Measurements from ENCODE around the gene FAF1.
"Not testable (repeated sequence)": the region's sequence is repeated elsewhere in the genome, so short reads cannot be mapped to it uniquely, and the experiment has no call there.

Gene FAF1

DNA sequence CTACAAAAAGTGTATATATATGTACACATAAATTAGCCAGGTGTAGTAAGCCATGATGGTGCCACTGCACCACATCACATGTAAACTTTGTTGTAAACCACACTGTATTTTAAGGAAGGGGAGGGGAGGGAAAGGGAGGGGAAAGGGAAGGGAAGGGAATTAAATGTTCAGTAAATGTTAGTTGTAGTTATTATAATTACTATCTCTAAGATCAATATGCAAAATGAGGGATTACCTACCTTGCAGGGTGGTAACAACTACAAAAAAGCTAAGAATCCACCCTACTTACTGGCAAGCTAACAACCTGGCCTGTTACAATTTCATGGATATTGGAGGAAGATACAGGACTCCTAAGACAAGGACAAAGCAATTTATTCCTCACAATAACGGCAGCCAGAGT lies 17.7 kb downstream of the FAF1 start:
- H3K9me3 ChIP-seq (ENCODE audit: severe bottlenecking): no peaks in the 10 kb centered on the region
- TF ChIP-seq, protein P1, sequence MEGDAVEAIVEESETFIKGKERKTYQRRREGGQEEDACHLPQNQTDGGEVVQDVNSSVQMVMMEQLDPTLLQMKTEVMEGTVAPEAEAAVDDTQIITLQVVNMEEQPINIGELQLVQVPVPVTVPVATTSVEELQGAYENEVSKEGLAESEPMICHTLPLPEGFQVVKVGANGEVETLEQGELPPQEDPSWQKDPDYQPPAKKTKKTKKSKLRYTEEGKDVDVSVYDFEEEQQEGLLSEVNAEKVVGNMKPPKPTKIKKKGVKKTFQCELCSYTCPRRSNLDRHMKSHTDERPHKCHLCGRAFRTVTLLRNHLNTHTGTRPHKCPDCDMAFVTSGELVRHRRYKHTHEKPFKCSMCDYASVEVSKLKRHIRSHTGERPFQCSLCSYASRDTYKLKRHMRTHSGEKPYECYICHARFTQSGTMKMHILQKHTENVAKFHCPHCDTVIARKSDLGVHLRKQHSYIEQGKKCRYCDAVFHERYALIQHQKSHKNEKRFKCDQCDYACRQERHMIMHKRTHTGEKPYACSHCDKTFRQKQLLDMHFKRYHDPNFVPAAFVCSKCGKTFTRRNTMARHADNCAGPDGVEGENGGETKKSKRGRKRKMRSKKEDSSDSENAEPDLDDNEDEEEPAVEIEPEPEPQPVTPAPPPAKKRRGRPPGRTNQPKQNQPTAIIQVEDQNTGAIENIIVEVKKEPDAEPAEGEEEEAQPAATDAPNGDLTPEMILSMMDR (IDR thresholded peaks at IDR 0.05; ENCODE audit: low read depth, low read length): no peak
- no peaks in the 10 kb centered on the region for H3K27me3 ChIP-seq (ENCODE audit: insufficient read depth, low read depth, severe bottlenecking)
- H3K27ac ChIP-seq: no peak overlapping the region
- no peak for DNase-seq
- no peak overlapping the region for H3K4me3 ChIP-seq (ENCODE audit: low read depth, low read length)
- H3K36me3 ChIP-seq: peaks cover 16% of the 10 kb centered on the region

DNA sequence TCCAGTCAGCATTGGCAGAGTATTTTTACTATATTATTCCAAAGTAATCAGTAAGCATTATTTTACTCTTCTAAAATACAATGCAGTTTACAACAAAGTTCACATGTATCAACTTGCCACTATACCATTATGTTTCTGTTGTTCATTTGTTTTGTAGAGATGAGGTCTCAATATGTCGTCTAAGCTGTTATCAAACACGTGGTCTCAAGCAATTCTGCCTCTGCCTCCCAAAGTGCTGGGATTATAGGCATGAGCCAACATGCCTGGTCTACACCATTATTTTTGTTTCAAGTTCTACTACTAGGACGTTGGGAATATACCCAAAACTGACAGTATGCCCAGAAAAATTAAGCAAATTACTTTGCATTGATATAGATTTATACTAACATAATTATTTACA lies 19.8 kb downstream of the FAF1 start:
- H3K36me3 ChIP-seq: peaks cover 12% of the 10 kb centered on the region
- no peak overlapping the region for H3K27ac ChIP-seq
- no peaks in the 10 kb centered on the region for H3K9me3 ChIP-seq (ENCODE audit: severe bottlenecking)
- H3K4me3 ChIP-seq (ENCODE audit: low read depth, low read length): no peak overlapping the region
- no peak for DNase-seq
- TF ChIP-seq, protein P1 (IDR thresholded peaks at IDR 0.05; ENCODE audit: low read depth, low read length): no peak
- H3K27me3 ChIP-seq (ENCODE audit: insufficient read depth, low read depth, severe bottlenecking): no peaks in the 10 kb centered on the region

DNA sequence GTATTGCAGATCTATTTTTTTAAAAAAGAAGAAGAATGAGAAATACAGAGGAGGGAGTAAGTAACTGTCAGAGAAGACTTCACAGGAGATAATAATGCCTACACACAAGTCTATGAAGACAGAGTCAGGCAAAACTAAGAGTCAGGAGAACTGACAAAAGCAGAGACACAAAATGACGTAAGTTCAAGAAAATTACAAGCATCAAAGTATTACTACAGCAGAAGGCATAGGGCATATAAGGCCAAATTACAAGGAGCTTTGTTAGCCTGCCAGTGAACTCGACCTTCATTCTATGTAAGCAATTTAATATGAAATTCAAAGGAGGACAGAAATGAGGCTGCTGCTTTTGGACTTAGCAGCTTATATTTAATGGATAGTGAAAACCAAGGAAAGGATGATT lies 23.7 kb downstream of the FAF1 start:
- no peaks in the 10 kb centered on the region for H3K9me3 ChIP-seq (ENCODE audit: severe bottlenecking)
- H3K36me3 ChIP-seq: peaks cover 3% of the 10 kb centered on the region
- no peaks in the 10 kb centered on the region for H3K27me3 ChIP-seq (ENCODE audit: insufficient read depth, low read depth, severe bottlenecking)
- no peak for DNase-seq
- TF ChIP-seq, protein P1 (IDR thresholded peaks at IDR 0.05; ENCODE audit: low read depth, low read length): no peak
- no peak overlapping the region for H3K27ac ChIP-seq
- H3K4me3 ChIP-seq (ENCODE audit: low read depth, low read length): no peak overlapping the region

DNA sequence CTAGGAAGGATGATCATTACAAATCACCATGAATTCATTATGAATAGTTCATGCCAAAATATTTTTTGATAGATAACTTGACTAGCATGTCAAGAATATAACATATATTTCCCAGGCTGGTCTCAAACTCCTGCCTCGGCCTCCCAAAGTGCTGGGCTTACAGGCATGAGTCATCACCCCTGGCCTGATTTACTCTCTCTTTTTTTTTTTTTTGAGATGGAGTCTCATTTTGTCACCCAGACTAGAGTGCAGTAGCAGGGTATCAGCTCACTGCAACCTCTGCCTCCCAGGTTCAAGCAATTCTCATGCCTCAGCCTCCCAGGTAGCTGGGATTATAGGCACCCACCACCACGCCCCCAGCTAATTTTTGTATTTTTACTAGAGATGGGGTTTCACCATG lies 24.8 kb downstream of the FAF1 start:
- not testable (repeated sequence) for DNase-seq; H3K4me3 ChIP-seq (ENCODE audit: low read depth, low read length); H3K9me3 ChIP-seq (ENCODE audit: severe bottlenecking); H3K27me3 ChIP-seq (ENCODE audit: insufficient read depth, low read depth, severe bottlenecking); H3K27ac ChIP-seq; H3K36me3 ChIP-seq

DNA sequence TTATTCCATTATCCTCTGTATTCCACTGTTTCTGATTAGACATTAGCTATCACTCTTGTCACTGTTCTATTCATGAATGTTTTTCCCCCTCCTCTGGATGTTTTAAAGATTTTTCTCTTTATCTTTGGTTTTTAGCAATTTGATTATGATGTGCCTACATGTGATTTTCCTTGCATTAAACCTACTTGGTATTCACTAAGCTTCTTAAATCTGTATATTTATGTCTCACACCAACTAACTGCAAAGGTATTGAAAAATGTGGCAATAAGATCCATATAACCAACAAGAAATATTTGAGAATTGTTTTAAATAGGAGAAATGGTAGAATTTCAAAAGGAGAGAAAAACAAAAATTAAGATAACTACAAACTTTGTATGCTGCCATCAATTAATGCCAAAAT lies 25.2 kb downstream of the FAF1 start:
- no peak overlapping the region for H3K27ac ChIP-seq
- TF ChIP-seq, protein P1 (IDR thresholded peaks at IDR 0.05; ENCODE audit: low read depth, low read length): no peak

DNA sequence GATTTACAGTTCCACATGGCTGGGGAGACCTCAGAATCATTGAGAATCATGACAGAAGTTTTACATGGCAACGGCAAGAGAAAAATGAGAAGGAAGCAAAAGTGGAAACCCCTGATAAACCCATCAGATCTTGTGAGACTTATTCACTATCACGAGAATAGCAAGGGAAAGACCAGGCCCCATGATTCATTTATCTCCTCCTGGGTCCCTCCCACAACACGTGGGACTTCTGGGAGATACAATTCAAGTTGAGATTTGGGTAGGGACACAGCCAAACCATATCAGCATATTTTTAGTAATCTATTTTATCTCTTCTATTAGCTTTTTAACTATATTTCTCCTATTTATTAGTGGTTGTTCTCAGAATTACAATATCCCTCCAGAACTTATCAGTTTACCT lies 26.3 kb downstream of the FAF1 start:
- not testable (repeated sequence) for H3K4me3 ChIP-seq (ENCODE audit: low read depth, low read length); DNase-seq; H3K36me3 ChIP-seq; H3K9me3 ChIP-seq (ENCODE audit: severe bottlenecking); H3K27ac ChIP-seq; H3K27me3 ChIP-seq (ENCODE audit: insufficient read depth, low read depth, severe bottlenecking)

More for the DNA sequence above, 25.2 kb downstream of the FAF1 start:
- no peaks in the 10 kb centered on the region for H3K9me3 ChIP-seq (ENCODE audit: severe bottlenecking)
- no peak overlapping the region for H3K4me3 ChIP-seq (ENCODE audit: low read depth, low read length)
- no peak for DNase-seq
- H3K36me3 ChIP-seq: no peaks in the 10 kb centered on the region; the same call in none of the 2 replicates
- no peaks in the 10 kb centered on the region for H3K27me3 ChIP-seq (ENCODE audit: insufficient read depth, low read depth, severe bottlenecking)

DNA sequence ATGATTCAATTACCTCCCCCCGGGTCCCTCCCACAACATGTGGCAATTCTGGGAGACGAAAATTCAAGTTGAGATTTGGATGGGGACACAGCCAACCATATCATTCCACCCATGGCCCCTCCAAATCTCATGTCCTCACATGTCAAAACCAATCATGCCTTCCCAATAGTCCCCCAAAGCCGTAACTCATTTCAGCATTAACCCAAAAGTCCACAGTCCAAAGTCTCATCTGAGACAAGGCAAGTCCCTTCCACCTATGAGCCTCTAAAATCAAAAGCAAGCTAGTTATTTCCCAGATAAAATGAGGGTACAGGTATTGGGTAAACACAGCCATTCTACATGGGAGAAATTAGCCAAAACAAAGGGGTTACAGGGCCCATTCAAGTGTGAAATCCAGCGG lies 28.0 kb downstream of the FAF1 start:
- not testable (repeated sequence) for H3K9me3 ChIP-seq (ENCODE audit: severe bottlenecking); H3K36me3 ChIP-seq; H3K4me3 ChIP-seq (ENCODE audit: low read depth, low read length); H3K27me3 ChIP-seq (ENCODE audit: insufficient read depth, low read depth, severe bottlenecking); DNase-seq; H3K27ac ChIP-seq
